GM21367 (cell line): ENCODE measurements around the gene RIT2.
"Not testable (repeated sequence)": the region's sequence is repeated elsewhere in the genome, so short reads cannot be mapped to it uniquely, and the experiment has no call there.

Source experiments
- ATAC-seq: cut with Tn5 transposase; IDR thresholded peaks from one replicate; pipeline ENCODE4 v1.9.1; 2021; ENCODE audit not compliant: unreplicated experiment

Gene RIT2

DNA sequence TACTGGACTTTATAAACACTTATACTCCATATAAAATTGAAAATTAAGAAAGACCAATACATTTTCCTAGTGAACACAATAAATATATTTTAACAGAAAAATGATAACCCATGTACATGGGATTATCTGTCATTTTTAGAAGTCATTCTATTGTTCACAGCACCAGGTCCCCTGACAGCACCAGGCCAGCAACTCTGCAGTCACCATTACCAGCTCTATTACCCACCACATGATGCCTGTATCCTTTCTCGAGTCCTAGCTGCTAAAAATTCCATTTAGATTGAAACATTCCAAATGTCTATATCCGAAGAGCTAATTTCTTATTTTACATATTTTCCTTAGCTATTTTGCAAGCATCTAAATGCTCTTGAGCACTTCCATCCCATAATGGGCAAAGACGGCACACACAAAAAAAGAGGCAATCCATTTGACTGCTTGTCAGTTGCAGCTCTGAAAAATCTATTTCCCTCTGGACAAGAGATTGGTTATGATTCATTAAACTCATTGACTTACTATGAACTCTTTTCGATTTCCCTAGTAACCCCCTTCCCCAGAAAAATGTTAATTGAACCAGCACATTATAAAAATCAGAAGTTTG is 336.9 kb downstream of the RIT2 start:
- ATAC-seq: no peak

GRCh38 chr18:42778024-42778423 is 337.5 kb downstream of the RIT2 start:
- ATAC-seq: no peak

DNA sequence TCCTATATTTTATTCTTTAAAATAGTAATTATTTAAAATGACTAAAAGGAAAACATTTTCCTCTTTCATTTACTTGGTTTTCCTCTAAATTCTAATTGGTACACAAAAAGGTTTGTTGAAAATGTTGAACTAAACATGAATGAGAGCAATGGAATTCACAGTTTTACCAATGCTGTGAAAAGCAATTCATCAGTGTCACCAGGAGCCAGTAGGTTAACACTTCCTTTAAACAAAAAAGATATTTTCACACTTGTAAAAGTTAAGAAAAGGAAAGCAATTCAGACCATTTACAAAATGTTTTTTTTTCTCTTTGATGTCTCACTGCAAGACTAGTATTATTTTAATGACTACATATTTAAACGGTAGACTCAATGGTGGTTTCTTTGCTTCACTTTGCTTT is 341.6 kb downstream of the RIT2 start:
- ATAC-seq: no peak

- ATAC-seq: no peak
Observed at GRCh38 chr18:42771936-42772335, 343.5 kb downstream of the RIT2 start.

- no peak for ATAC-seq
Observed at GRCh38 chr18:42765302-42765701, 350.2 kb downstream of the RIT2 start.

GRCh38 chr18:42760290-42760689 is 355.2 kb downstream of the RIT2 start:
- no peak for ATAC-seq

- no peak for ATAC-seq
Observed at GRCh38 chr18:42758852-42759251, 356.6 kb downstream of the RIT2 start.

DNA sequence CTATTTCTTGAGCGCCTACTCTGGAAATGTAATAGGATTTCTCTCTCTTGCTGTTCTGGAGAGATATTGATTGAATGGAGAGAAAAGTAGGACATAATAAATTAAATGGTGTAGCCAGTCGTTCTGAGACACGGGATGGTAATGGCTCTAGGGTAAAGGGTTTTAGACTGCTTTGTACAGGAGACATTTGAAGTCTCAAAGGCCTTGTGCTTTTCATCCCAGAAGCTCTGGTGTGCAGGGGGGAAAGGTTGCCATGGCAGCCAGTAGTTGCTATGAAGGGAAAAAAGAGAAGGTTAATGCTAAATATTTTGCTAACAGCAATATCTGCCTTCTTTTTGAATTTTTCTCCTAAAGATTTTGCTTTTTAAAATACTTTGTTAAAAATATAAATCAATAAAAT is 359.3 kb downstream of the RIT2 start:
- ATAC-seq: no peak

- ATAC-seq: no peak
Observed at GRCh38 chr18:42752916-42753315, 362.6 kb downstream of the RIT2 start.

GRCh38 chr18:42746794-42747193 is 368.7 kb downstream of the RIT2 start:
- no peak for ATAC-seq

GRCh38 chr18:42745931-42746330 is 369.6 kb downstream of the RIT2 start:
- no peak for ATAC-seq

DNA sequence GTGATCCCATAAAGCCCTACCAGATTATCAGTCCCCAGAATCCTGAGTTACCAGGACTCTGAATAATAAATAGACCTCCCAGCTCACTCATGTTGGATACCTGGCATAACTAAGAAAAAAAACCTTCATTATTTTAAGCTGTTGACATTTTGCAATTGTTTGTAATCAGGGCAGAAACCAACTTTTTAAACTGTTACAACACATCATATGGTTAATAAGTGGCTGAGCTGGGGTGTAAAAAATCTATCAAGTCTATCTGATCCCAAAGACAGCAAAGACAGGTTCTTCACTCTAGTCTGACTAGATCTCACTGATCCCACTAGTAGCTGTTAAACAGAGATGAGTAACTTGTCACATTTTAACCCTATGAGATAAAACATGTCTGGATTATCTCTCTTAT is 370.3 kb downstream of the RIT2 start:
- ATAC-seq: no peak

- no peak for ATAC-seq
Observed at GRCh38 chr18:42743373-42744138, 371.9 kb downstream of the RIT2 start.

DNA sequence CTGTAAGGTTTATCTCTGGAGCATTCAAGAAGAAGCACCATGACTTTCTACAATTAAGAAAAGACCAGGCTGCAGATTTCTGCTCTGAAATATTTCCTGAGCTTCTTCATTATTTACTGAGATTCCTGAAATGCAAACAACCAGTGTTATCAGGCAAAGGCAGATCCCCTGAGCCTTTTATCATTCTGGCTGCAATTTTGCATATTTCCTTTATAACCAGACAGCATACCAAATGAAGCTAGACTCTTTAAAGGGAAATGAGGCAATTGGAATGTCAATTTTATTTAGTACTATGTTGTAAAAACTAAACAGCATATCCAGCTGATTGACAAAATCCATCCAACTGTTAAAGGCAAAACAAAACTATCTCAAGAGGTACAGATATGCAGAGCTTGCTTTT is 372.5 kb downstream of the RIT2 start:
- ATAC-seq: no peak

- ATAC-seq: no peak
Observed at GRCh38 chr18:42742474-42742873, 373.0 kb downstream of the RIT2 start.

- not testable (repeated sequence) for ATAC-seq
Observed at GRCh38 chr18:42741805-42742347, 373.6 kb downstream of the RIT2 start.

GRCh38 chr18:42741299-42741698 is 374.2 kb downstream of the RIT2 start:
- not testable (repeated sequence) for ATAC-seq

GRCh38 chr18:42736074-42736473 is 379.4 kb downstream of the RIT2 start:
- no peak for ATAC-seq

DNA sequence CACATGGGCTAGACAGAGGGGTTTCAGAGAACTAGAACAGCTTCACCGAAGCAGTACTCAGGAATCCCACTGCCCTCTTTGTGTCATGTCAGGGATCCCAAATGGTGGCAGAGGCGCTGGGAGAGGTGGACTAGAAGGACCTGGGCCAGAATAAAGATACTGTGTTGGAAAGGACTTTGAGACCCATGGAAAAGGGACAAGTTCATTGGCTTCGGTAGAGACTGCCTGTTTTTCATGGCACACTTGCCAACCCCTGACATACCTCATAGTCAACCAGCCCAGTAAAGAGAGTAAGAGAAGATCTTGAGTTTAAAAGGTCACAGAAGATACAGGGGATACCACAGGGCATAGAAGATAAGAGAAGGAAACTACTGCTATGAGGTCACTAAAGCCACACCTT is 381.0 kb downstream of the RIT2 start:
- no peak for ATAC-seq

DNA sequence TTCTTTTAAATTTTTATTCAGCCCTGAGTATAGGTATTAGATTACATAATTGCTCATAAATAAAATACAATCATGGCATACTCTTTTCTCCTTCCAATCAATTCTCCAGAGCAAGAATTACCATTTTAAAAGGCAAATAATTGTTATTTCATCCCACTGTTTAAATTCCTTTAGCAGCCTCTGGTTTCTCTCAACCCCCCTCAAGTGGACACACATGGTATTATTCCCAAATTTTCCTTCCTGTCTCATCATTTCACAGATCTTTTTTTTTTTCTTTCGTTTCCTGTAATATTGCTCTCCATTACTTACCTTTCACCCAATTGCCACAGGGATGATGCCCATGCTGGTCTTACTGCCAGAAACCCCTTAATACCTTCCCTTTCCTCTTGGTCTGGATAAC is 385.2 kb downstream of the RIT2 start:
- ATAC-seq: no peak

- ATAC-seq: no peak
Observed at GRCh38 chr18:42719221-42719620, 396.3 kb downstream of the RIT2 start.

GRCh38 chr18:42712065-42712464 is 403.4 kb downstream of the RIT2 start:
- no peak for ATAC-seq

DNA sequence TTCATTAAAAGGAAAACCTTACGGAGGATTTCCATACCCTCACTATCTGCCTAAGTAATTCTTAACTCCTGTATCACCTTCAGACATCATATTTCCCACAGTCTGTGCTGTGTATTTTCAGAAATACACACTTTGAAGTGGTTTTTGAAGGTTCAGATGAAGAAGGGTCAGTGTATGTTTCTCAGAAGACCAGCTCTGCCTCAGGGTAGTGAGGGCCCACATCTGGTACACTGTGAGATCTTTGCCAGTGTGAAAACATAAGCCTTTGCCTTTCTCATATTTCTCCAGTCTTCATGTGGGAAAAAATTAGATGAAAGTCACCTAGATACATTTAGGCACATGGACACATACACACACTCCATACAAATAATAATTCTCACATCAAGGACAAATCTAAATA is 408.4 kb downstream of the RIT2 start:
- no peak for ATAC-seq
